ENCODE measurements around the gene TAF10. TPM values are rescaled to one million over a fixed set of nuclear protein-coding genes. Genes with fewer than 3 reads are reported as not detected.

The TAF10 gene
- total and polyA plus RNA-seq, 2 of the 13 experiments (the other 11 are each of a cell fraction or from before 2014, with no cell fraction given): 71.3 to 134 TPM

- TF ChIP-seq ZNF407 (CRISPR knock-in tag; IDR thresholded peaks at IDR 0.05; ENCODE audit: not compliant biosample characterization) (no peak), ZFP36 (IDR thresholded peaks at IDR 0.05; ENCODE audit: borderline replicate concordance, low read depth, low read length, partially characterized antibody) (no peak), ZNF746 (CRISPR knock-in tag; IDR thresholded peaks at IDR 0.05) (no peak), ZNF225 (CRISPR knock-in tag; IDR thresholded peaks at IDR 0.05) (no peak), REXO4 (CRISPR knock-in tag; IDR thresholded peaks at IDR 0.05; ENCODE audit: borderline replicate concordance) (no peak), ZNF34 (CRISPR knock-in tag; IDR thresholded peaks at IDR 0.05; ENCODE audit: borderline replicate concordance) (no peak), POLR2A (IDR thresholded peaks at IDR 0.05; ENCODE audit: insufficient read depth in 1 of 2, low read depth in 2 of 2, low read length in 2 of 2) (peak in 1 of 2 experiments; percentile 26; a peak in 1 of 4 replicates), ZNF75D (CRISPR knock-in tag; IDR thresholded peaks at IDR 0.05; ENCODE audit: borderline replicate concordance) (no peak), MTF2 (CRISPR knock-in tag; IDR thresholded peaks at IDR 0.05; ENCODE audit: borderline replicate concordance) (no peak), ZBTB37 (CRISPR knock-in tag; IDR thresholded peaks at IDR 0.05) (no peak), ZFP62 (CRISPR knock-in tag; IDR thresholded peaks at IDR 0.05) (no peak), PTBP1 (IDR thresholded peaks at IDR 0.05; ENCODE audit: low read depth, low read length, poor library complexity, severe bottlenecking) (no peak), NFYC (CRISPR knock-in tag; IDR thresholded peaks at IDR 0.05) (no peak), SP4 (CRISPR knock-in tag; IDR thresholded peaks at IDR 0.05) (peak; percentile 49; the same call in 1 of the 2 replicates)
Observed at GRCh38 chr11:6606471-6607189, 5.4 kb downstream of the TAF10 start (continued).

All from HepG2 (cell line).